GM12864 (cell line): Measurements from ENCODE around the gene GPRIN2.

Source experiments
- DNase-seq: peaks from one replicate; pipeline ENCODE4 v3.0.0-alpha.2; 2011; ENCODE audit warnings: low read depth
- H3K4me3 ChIP-seq: 2 replicates; pipeline ENCODE4 v1.5.1; 2011; ENCODE audit warnings: mild to moderate bottlenecking, low read depth, low read length, control low read depth
- TF ChIP-seq, protein P1 (sequence below): IDR thresholded peaks from 2 replicates; pipeline ENCODE4 v1.5.1; 2011; ENCODE audit warnings: low read depth, mild to moderate bottlenecking, moderate library complexity, low read length, control low read depth, inconsistent platforms; ENCODE audit errors: missing control alignments

GPRIN2 gene

DNA sequence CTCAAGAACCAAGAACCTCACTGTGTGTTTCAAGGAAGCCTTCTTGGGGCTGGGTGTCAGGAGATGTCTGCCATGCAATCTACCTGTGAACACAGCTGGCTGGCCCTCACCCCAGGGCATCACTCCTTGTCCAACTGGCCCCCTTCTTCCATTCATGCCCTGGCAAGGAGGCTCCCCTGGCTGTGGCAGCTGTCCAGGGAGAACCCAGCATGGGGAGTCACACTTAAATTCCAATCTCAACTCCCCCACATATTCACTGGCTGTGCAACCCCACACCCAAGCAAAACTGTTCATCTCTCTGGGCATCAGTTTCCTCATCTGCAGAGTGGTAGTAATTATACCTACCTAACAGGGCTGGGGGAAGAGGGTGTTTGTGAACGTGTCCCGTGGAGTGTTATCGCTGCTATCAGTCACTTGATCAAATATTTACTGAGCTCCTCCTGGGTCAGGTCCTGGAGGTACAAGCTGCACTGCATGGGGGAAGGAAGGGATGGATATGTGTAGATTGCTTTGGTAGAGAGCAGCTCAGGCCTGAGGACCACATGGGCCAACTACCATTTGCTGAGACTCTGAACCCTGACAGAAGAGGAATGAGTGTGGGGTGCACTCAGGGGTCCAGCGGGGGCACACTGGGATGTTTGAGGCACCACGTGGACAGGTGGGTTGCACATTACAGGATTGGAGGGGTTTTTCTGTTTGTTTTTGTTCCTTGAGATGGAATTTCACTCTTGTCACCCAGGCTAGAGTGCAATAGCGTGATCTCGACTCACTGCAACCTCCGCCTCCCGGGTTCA, 2.1 kb upstream of the GPRIN2 start:
- no peak for DNase-seq
- TF ChIP-seq, protein P1, sequence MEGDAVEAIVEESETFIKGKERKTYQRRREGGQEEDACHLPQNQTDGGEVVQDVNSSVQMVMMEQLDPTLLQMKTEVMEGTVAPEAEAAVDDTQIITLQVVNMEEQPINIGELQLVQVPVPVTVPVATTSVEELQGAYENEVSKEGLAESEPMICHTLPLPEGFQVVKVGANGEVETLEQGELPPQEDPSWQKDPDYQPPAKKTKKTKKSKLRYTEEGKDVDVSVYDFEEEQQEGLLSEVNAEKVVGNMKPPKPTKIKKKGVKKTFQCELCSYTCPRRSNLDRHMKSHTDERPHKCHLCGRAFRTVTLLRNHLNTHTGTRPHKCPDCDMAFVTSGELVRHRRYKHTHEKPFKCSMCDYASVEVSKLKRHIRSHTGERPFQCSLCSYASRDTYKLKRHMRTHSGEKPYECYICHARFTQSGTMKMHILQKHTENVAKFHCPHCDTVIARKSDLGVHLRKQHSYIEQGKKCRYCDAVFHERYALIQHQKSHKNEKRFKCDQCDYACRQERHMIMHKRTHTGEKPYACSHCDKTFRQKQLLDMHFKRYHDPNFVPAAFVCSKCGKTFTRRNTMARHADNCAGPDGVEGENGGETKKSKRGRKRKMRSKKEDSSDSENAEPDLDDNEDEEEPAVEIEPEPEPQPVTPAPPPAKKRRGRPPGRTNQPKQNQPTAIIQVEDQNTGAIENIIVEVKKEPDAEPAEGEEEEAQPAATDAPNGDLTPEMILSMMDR, result no peak
- no peak overlapping the region for H3K4me3 ChIP-seq

DNA sequence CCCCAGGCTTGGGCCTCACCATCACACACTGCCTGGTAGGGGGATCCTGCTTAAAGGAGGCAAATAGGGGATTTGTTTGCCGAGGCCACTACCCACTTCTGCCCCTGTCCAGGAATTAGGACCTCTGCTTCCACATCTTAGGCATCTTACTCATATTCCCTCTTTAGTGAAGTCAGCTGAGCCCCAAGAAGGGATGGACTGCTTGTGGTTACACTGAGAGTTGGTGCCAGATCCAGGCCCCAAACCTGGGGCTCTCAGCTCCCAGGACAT, 1.6 kb upstream of the GPRIN2 start:
- no peak for DNase-seq
- TF ChIP-seq, protein P1, result no peak
- no peak overlapping the region for H3K4me3 ChIP-seq

GRCh38 chr10:46557319-46558121, 1.1 kb upstream of the GPRIN2 start:
- H3K4me3 ChIP-seq, result no peak overlapping the region
- TF ChIP-seq, protein P1, result no peak
- DNase-seq, result no peak

DNA sequence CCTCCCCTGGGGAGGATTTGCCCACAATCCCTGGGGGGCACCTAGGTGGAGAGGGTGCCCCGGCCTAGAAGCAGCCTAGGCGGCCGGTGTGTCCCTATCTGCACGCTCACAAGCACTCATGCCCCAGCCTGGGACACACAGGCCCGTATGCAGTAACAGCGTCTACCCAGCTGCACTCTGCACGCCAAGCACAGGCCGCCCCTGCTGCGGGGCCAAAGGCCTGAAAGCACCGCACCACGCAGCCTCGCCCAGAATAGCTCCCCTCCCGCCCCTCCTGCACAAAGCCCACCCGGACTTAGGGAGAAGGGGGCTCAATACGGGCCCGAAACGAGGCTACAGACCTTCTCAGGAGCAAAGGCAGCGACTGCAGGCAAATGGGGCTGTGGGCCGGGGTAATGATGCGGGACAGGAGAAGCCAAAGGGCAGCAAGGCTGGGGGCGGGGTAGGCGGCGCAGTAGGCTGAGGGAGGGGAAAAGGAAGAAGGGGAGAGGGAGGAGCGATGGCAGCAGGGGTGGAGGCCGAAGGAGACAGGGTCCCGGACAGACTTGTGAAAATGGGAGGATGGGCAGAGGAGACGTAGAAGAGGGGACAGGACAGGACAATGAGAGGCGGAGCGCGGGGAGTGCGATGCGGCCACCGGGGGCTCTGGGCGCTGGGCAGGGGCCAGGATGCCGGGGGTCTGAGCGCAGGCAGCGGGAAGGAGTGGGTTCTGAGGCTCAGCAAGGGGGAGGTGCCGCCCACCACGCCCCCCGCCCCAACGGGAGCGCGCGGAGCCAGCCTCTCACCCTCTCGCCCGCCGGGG, 544 bp downstream of the GPRIN2 start:
- no peak overlapping the region for H3K4me3 ChIP-seq
- TF ChIP-seq, protein P1, result no peak
- DNase-seq, result no peak

GRCh38 chr10:46555366-46555712, 1.1 kb downstream of the GPRIN2 start:
- no peak for DNase-seq
- TF ChIP-seq, protein P1, result no peak
- H3K4me3 ChIP-seq, result no peak overlapping the region

GRCh38 chr10:46554166-46554781, 2.2 kb downstream of the GPRIN2 start:
- TF ChIP-seq, protein P1, result no peak
- H3K4me3 ChIP-seq, result no peak overlapping the region
- DNase-seq, result no peak
